Astrocyte (in vitro differentiated cells and primary cell): ENCODE results near the gene USP48.

Source experiments
- CTCF ChIP-seq: IDR thresholded peaks from 2 replicates; pipeline ENCODE4 v1.5.1; 2011; ENCODE audit warnings: low read depth, mild to moderate bottlenecking, inconsistent platforms, low read length, moderate library complexity; ENCODE audit not compliant: insufficient read depth
- EZH2 ChIP-seq: IDR thresholded peaks from 2 replicates; pipeline ENCODE4 v1.6.1; 2012; ENCODE audit warnings: mild to moderate bottlenecking, low read length, inconsistent platforms; ENCODE audit not compliant: insufficient read depth

GRCh38 chr1:21652937-21653743 lies 129.8 kb downstream of the USP48 start:
- no peak for TF ChIP-seq EZH2
- TF ChIP-seq CTCF = no peak
